BJ (cell line): ENCODE data around the gene FES. TPM values are rescaled to one million over a fixed set of nuclear protein-coding genes. Genes with fewer than 3 reads are reported as not detected.

Experiments
- CTCF ChIA-PET: fragments of 350-600 bp; formaldehyde crosslinking; extraction: SDS; loops from one replicate; lab custom pipeline; 2021; ENCODE audit warnings: antibody characterized with exemption, inconsistent platforms; lab: Yijun Ruan, JAX
- POLR2A ChIA-PET: fragments of 300-600 bp; sonication (Branson Sonifier 250); formaldehyde crosslinking; extraction: SDS; loops from one replicate; lab custom pipeline; 2021; ENCODE audit warnings: antibody characterized with exemption; lab: Charles Lee
- DNase-seq: peaks from one replicate; pipeline ENCODE4 v3.0.0-alpha.2; 2011; ENCODE audit warnings: low read depth
- H3K27me3 ChIP-seq: 2 replicates; pipeline ENCODE4 v1.6.0; 2011; ENCODE audit warnings: low read length; ENCODE audit not compliant: control insufficient read depth, insufficient read depth
- H3K36me3 ChIP-seq: 2 replicates; pipeline ENCODE4 v1.5.1; 2011; ENCODE audit warnings: low read length; ENCODE audit not compliant: control insufficient read depth, insufficient read depth
- H3K4me3 ChIP-seq: 2 replicates; pipeline ENCODE4 v1.5.1; 2011; ENCODE audit warnings: low read depth, mild to moderate bottlenecking, control low read depth, low read length
- CTCF ChIP-seq: IDR thresholded peaks from 2 replicates; pipeline ENCODE4 v1.5.1; 2011; ENCODE audit warnings: low read depth, mild to moderate bottlenecking, control low read depth, inconsistent platforms, low read length, moderate library complexity; ENCODE audit not compliant: insufficient read depth
- polyA plus RNA-seq: library from polyadenylated mRNA; depleted of rRNA; stranded (reverse); fragments of >200 nt; gene quantifications from 2 replicates; pipeline ENCODE4 v1.2.3, GENCODE V29; 2011

FES gene
- polyA plus RNA-seq, 1 experiment: 11.1 TPM

GRCh38 chr15:90857337-90857736 is 27.0 kb upstream of the FES start:
- POLR2A ChIA-PET: no interaction called here
- Histone ChIP-seq H3K36me3 (no peaks in the 10 kb centered on the region), H3K27me3 (no peaks in the 10 kb centered on the region), H3K4me3 (no peak overlapping the region)
- CTCF ChIA-PET: interaction anchor here (1.1 kb wide), 1 partner anchor 10 kb away, joined by 3 read pairs; no protein-coding TSS in a partner anchor
- no peak for TF ChIP-seq CTCF
- DNase-seq: no peak

- ChIA-PET POLR2A (no interaction called here), CTCF (interaction anchor here (0.6 to 1.5 kb wide), 3 partner anchors 9 to 255 kb away, joined by 3 to 4 read pairs (median 3); partner anchors contain the start of gene HDDC3)
- DNase-seq: no peak
- no peaks in the 10 kb centered on the region for H3K27me3 ChIP-seq
- H3K36me3 ChIP-seq: no peaks in the 10 kb centered on the region
- no peak overlapping the region for H3K4me3 ChIP-seq
- TF ChIP-seq CTCF: no peak
Measured at GRCh38 chr15:90857883-90858443, 26.3 kb upstream of the FES start.

- ChIA-PET POLR2A (interaction anchor here (0.6 to 0.9 kb wide), 2 partner anchors 8 to 834 kb away, joined by 6 to 15 read pairs; no protein-coding TSS in a partner anchor), CTCF (interaction anchor here (0.7 to 1.5 kb wide), 4 partner anchors 14 to 84 kb away, joined by 3 to 6 read pairs (median 3); partner anchors contain the start of gene HDDC3)
- Histone ChIP-seq H3K27me3 (no peaks in the 10 kb centered on the region), H3K4me3 (no peak overlapping the region), H3K36me3 (no peaks in the 10 kb centered on the region)
- no peak for TF ChIP-seq CTCF
- no peak for DNase-seq
Measured at GRCh38 chr15:90859234-90860131, 24.8 kb upstream of the FES start.

GRCh38 chr15:90860450-90860849 is 23.9 kb upstream of the FES start:
- no peak for DNase-seq
- Histone ChIP-seq H3K27me3 (no peaks in the 10 kb centered on the region), H3K4me3 (no peak overlapping the region), H3K36me3 (no peaks in the 10 kb centered on the region)
- POLR2A ChIA-PET: no interaction called here
- TF ChIP-seq CTCF: no peak
- CTCF ChIA-PET: no interaction called here
